Astrocyte (in vitro differentiated cells and primary cell): Measurements from ENCODE around the gene ATAD3A. TPM values are rescaled to one million over a fixed set of nuclear protein-coding genes. Genes with fewer than 3 reads are reported as not detected.

ENCODE experiments used
- DNase-seq: peaks from one replicate; pipeline ENCODE4 v3.0.0-alpha.2; 2010; ENCODE audit warnings: low read depth
- FAIRE-seq: peaks from 2 replicates; lab custom pipeline; 2011; peaks lifted over from hg19 to GRCh38; lab: Jason Lieb, UNC
- H2AFZ ChIP-seq: 2 replicates; pipeline ENCODE4 v1.6.0; 2012; ENCODE audit warnings: low read depth, low read length, inconsistent platforms
- H3K27ac ChIP-seq: 2 replicates; pipeline ENCODE4 v1.5.1; 2011; ENCODE audit warnings: low read depth, low read length, inconsistent platforms
- H3K27me3 ChIP-seq: 2 replicates; pipeline ENCODE4 v1.6.0; 2011; ENCODE audit warnings: low read length, inconsistent platforms; ENCODE audit not compliant: insufficient read depth
- H3K36me3 ChIP-seq: 2 replicates; pipeline ENCODE4 v1.5.1; 2011; ENCODE audit warnings: low read length, inconsistent platforms; ENCODE audit not compliant: insufficient read depth
- H3K4me1 ChIP-seq: 2 replicates; pipeline ENCODE4 v1.5.1; 2011; ENCODE audit warnings: low read length, inconsistent platforms; ENCODE audit not compliant: insufficient read depth
- H3K4me2 ChIP-seq: 2 replicates; pipeline ENCODE4 v1.6.0; 2012; ENCODE audit warnings: low read length, inconsistent platforms
- H3K4me3 ChIP-seq: 2 replicates; pipeline ENCODE4 v1.5.1; 2011; ENCODE audit warnings: low read depth, mild to moderate bottlenecking, low read length, inconsistent platforms; ENCODE audit not compliant: insufficient read depth
- H3K79me2 ChIP-seq: 2 replicates; pipeline ENCODE4 v1.6.0; 2012; ENCODE audit warnings: mild to moderate bottlenecking, low read length, inconsistent platforms; ENCODE audit not compliant: insufficient read depth
- H3K9ac ChIP-seq: 2 replicates; pipeline ENCODE4 v1.6.0; 2012; ENCODE audit warnings: mild to moderate bottlenecking, low read length, inconsistent platforms
- H3K9me3 ChIP-seq: 2 replicates; pipeline ENCODE4 v1.5.1; 2012; ENCODE audit warnings: low read depth, mild to moderate bottlenecking, low read length, inconsistent platforms; ENCODE audit not compliant: insufficient read depth
- H4K20me1 ChIP-seq: 2 replicates; pipeline ENCODE4 v1.6.0; 2012; ENCODE audit warnings: low read length, inconsistent platforms; ENCODE audit not compliant: insufficient read depth
- H3K27ac Mint-ChIP-seq: one replicate; pipeline ENCODE4 v1.8.0; 2021; ENCODE audit warnings: mild to moderate bottlenecking, mixed read lengths; ENCODE audit not compliant: unreplicated experiment
- H3K27me3 Mint-ChIP-seq: one replicate; pipeline ENCODE4 v1.8.0; 2021; ENCODE audit warnings: low read depth, mixed read lengths; ENCODE audit not compliant: unreplicated experiment
- H3K36me3 Mint-ChIP-seq: one replicate; pipeline ENCODE4 v1.8.0; 2021; ENCODE audit warnings: low read depth, mixed read lengths; ENCODE audit not compliant: unreplicated experiment
- H3K4me1 Mint-ChIP-seq: one replicate; pipeline ENCODE4 v1.8.0; 2021; ENCODE audit warnings: low read depth, mixed read lengths; ENCODE audit not compliant: unreplicated experiment
- H3K4me3 Mint-ChIP-seq: one replicate; pipeline ENCODE4 v1.8.0; 2021; ENCODE audit warnings: mild to moderate bottlenecking, moderate library complexity, mixed read lengths; ENCODE audit not compliant: unreplicated experiment
- H3K9me3 Mint-ChIP-seq: one replicate; pipeline ENCODE4 v1.8.0; 2021; ENCODE audit warnings: mild to moderate bottlenecking, mixed read lengths; ENCODE audit not compliant: unreplicated experiment
- EZH2 ChIP-seq: IDR thresholded peaks from 2 replicates; pipeline ENCODE4 v1.6.1; 2012; ENCODE audit warnings: mild to moderate bottlenecking, low read length, inconsistent platforms; ENCODE audit not compliant: insufficient read depth
- total RNA-seq: library from RNA; stranded (reverse); gene quantifications from 2 replicates; pipeline ENCODE4 v1.2.1, GENCODE V29; 2021
- TF ChIP-seq, protein P1 (sequence below): IDR thresholded peaks from 2 replicates; pipeline ENCODE4 v1.5.1; 2011; ENCODE audit warnings: low read depth, mild to moderate bottlenecking, inconsistent platforms, low read length, moderate library complexity; ENCODE audit not compliant: insufficient read depth

Gene ATAD3A
- total RNA-seq, 1 donor from 2014 or later = 54.9 TPM

DNA sequence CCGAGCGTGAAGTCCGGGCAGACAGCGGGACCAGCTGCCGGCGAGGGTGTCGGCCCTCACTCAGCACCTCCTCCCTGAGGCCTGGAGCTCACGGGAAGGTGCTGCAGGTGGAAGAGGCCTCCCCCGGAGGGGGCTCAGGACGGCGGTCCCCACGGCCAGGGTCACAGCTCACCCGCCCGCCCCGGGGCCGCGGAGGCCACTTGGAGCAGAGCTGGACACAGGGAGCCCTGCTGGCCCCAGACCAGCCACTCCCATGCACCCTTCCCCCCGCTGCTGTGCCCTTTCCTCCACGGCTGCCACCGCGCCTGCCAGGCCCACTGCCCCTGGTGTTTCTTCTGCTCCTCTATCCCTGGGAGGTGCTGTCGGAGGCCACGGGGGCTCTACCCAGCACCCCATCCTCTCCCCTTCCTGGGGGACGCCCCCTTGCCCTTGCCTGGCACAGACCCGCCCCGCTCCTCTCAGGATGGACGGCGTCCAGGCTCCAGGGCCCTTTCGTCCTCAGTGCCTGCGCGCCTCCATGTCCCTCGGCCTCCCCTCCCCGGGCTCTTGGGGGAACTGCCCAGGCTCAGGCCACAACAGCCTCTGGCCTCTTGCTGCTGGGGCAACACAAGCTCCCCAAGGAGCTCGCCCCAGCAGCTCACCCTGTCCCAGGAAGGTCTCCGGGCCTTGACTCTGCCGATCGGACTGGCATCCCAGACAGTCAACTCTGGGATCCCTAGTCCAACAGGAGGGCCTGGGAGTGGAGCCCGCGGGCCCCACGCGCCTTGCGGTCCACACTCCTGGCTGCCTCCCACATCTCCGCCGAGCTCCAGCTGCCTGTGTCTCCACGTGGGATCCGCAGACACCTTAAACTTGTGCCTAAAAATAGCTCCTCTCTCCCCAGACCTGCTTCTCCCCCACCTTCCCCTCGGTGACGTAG lies 24.3 kb downstream of the ATAD3A start:
- Mint-ChIP-seq H3K27ac (no peak overlapping the region), H3K9me3 (peaks cover 5% of the 10 kb centered on the region), H3K36me3 (peaks cover 8% of the 10 kb centered on the region), H3K27me3 (no peaks in the 10 kb centered on the region), H3K4me1 (peaks cover 4% of the 10 kb centered on the region), H3K4me3 (no peak overlapping the region)
- FAIRE-seq (no peak), DNase-seq (no peak)
- peaks cover 13% of the 10 kb centered on the region for H3K4me1 ChIP-seq
- peaks cover 4% of the 10 kb centered on the region for H3K9me3 ChIP-seq
- H3K4me2 ChIP-seq = no peak overlapping the region
- H3K9ac ChIP-seq = no peak overlapping the region
- peaks cover 35% of the 10 kb centered on the region for H3K79me2 ChIP-seq
- H3K4me3 ChIP-seq = no peak overlapping the region
- TF ChIP-seq EZH2 = no peak
- TF ChIP-seq, protein P1, sequence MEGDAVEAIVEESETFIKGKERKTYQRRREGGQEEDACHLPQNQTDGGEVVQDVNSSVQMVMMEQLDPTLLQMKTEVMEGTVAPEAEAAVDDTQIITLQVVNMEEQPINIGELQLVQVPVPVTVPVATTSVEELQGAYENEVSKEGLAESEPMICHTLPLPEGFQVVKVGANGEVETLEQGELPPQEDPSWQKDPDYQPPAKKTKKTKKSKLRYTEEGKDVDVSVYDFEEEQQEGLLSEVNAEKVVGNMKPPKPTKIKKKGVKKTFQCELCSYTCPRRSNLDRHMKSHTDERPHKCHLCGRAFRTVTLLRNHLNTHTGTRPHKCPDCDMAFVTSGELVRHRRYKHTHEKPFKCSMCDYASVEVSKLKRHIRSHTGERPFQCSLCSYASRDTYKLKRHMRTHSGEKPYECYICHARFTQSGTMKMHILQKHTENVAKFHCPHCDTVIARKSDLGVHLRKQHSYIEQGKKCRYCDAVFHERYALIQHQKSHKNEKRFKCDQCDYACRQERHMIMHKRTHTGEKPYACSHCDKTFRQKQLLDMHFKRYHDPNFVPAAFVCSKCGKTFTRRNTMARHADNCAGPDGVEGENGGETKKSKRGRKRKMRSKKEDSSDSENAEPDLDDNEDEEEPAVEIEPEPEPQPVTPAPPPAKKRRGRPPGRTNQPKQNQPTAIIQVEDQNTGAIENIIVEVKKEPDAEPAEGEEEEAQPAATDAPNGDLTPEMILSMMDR = no peak
- no peak overlapping the region for H2AFZ ChIP-seq
- H4K20me1 ChIP-seq = peaks cover 33% of the 10 kb centered on the region
- no peaks in the 10 kb centered on the region for H3K27me3 ChIP-seq
- peaks cover 8% of the 10 kb centered on the region for H3K36me3 ChIP-seq
- no peak overlapping the region for H3K27ac ChIP-seq

DNA sequence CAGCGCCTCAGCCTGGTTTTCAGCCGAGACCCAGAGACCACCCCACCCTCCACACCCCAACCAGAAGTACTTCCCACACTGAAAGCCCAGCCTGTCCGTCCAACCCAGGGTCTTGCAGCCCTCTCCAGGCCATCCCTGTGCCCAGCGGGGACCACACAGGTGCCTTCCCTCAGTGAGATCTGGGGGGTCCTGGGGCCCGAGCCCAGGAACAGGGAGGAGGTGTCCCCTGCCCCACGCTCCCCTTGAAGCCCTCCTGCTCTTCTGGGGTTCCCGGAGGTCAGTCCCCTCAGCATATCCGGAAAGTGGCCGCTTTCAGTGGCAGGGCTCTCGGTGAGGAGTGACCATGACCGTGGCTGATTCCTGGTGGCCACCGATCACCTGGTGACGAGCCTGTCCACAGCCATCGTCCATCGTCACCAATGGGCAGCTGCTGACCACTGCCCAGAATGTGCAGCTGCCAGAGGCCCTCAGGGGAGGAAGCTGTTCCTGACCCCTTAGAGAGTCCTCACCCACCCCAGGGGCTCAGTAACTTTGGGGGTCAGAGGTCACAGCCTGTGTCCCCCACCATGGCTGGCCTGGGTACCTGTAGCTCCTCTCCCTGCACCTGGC lies 25.1 kb downstream of the ATAD3A start:
- H3K4me3 ChIP-seq = no peak overlapping the region
- H3K27me3 Mint-ChIP-seq = no peaks in the 10 kb centered on the region
- H3K36me3 Mint-ChIP-seq = peaks cover 11% of the 10 kb centered on the region
- peaks cover 2% of the 10 kb centered on the region for H3K9me3 Mint-ChIP-seq
- DNase-seq (no peak), FAIRE-seq (no peak)
- no peak overlapping the region for H3K4me2 ChIP-seq
- no peak overlapping the region for H3K4me3 Mint-ChIP-seq
- peaks cover 13% of the 10 kb centered on the region for H3K4me1 ChIP-seq
- no peak overlapping the region for H2AFZ ChIP-seq
- no peak overlapping the region for H3K27ac ChIP-seq
- H3K27me3 ChIP-seq = no peaks in the 10 kb centered on the region
- H3K79me2 ChIP-seq = peaks cover 35% of the 10 kb centered on the region
- peaks cover 4% of the 10 kb centered on the region for H3K4me1 Mint-ChIP-seq
- peaks cover 8% of the 10 kb centered on the region for H3K36me3 ChIP-seq
- TF ChIP-seq, protein P1 = no peak
- TF ChIP-seq EZH2 = no peak
- H3K9me3 ChIP-seq = peaks cover under 1% of the 10 kb centered on the region
- no peak overlapping the region for H3K9ac ChIP-seq
- no peak overlapping the region for H3K27ac Mint-ChIP-seq
- H4K20me1 ChIP-seq = peaks cover 29% of the 10 kb centered on the region
